HEK293 (cell line): ENCODE measurements around the gene STX1B.

Experiments used
- GLIS2 ChIP-seq: fragments of 450-650 bp; formaldehyde crosslinking; IDR thresholded peaks from 2 replicates; pipeline ENCODE4 v1.5.1; 2016; ENCODE audit warnings: missing biosample characterization, missing genetic modification characterization
- KLF8 ChIP-seq: fragments of 450-650 bp; formaldehyde crosslinking; IDR thresholded peaks from 2 replicates; pipeline ENCODE4 v1.5.1; 2016; ENCODE audit warnings: missing biosample characterization, missing genetic modification characterization
- RBAK ChIP-seq: fragments of 450-650 bp; formaldehyde crosslinking; IDR thresholded peaks from 2 replicates; pipeline ENCODE4 v1.5.1; 2016; ENCODE audit warnings: missing biosample characterization, missing genetic modification characterization
- ZNF138 ChIP-seq: fragments of 450-650 bp; formaldehyde crosslinking; IDR thresholded peaks from 2 replicates; pipeline ENCODE4 v1.5.1; 2016; ENCODE audit warnings: missing biosample characterization, missing genetic modification characterization, borderline replicate concordance
- ZNF169 ChIP-seq: fragments of 450-650 bp; formaldehyde crosslinking; IDR thresholded peaks from 2 replicates; pipeline ENCODE4 v1.5.1; 2016; ENCODE audit warnings: missing biosample characterization, missing genetic modification characterization
- ZNF221 ChIP-seq: fragments of 450-650 bp; formaldehyde crosslinking; IDR thresholded peaks from 2 replicates; pipeline ENCODE4 v1.5.1; 2017; ENCODE audit warnings: missing biosample characterization, missing genetic modification characterization, borderline replicate concordance
- ZNF324 ChIP-seq: fragments of 450-650 bp; formaldehyde crosslinking; IDR thresholded peaks from 2 replicates; pipeline ENCODE4 v1.5.1; 2016; ENCODE audit warnings: missing biosample characterization, missing genetic modification characterization
- ZNF335 ChIP-seq: fragments of 450-650 bp; formaldehyde crosslinking; conservative IDR thresholded peaks from 2 replicates; pipeline ENCODE4 v1.5.1; 2016; ENCODE audit warnings: missing biosample characterization, missing genetic modification characterization
- ZNF404 ChIP-seq: fragments of 450-650 bp; formaldehyde crosslinking; IDR thresholded peaks from 2 replicates; pipeline ENCODE4 v1.5.1; 2017; ENCODE audit warnings: missing biosample characterization, missing genetic modification characterization
- ZNF433 ChIP-seq: fragments of 450-650 bp; formaldehyde crosslinking; IDR thresholded peaks from 2 replicates; pipeline ENCODE4 v1.5.1; 2016; ENCODE audit warnings: missing biosample characterization, missing genetic modification characterization, low read depth
- ZNF548 ChIP-seq: fragments of 450-650 bp; formaldehyde crosslinking; IDR thresholded peaks from 2 replicates; pipeline ENCODE4 v1.5.1; 2016; ENCODE audit warnings: missing biosample characterization, missing genetic modification characterization
- ZNF555 ChIP-seq: fragments of 450-650 bp; formaldehyde crosslinking; conservative IDR thresholded peaks from 2 replicates; pipeline ENCODE4 v1.5.1; 2017; ENCODE audit warnings: missing biosample characterization, mild to moderate bottlenecking, missing genetic modification characterization, inconsistent platforms
- ZNF610 ChIP-seq: fragments of 450-650 bp; formaldehyde crosslinking; IDR thresholded peaks from 2 replicates; pipeline ENCODE4 v1.5.1; 2016; ENCODE audit warnings: missing biosample characterization, missing genetic modification characterization, borderline replicate concordance
- ZNF624 ChIP-seq: fragments of 450-650 bp; formaldehyde crosslinking; IDR thresholded peaks from 2 replicates; pipeline ENCODE4 v1.5.1; 2017; ENCODE audit warnings: missing biosample characterization, missing genetic modification characterization
- ZNF660 ChIP-seq: fragments of 450-650 bp; IDR thresholded peaks from 2 replicates; pipeline ENCODE4 v1.5.1; 2018; ENCODE audit warnings: missing biosample characterization, mild to moderate bottlenecking, missing genetic modification characterization
- ZNF664 ChIP-seq: fragments of 450-650 bp; formaldehyde crosslinking; IDR thresholded peaks from 2 replicates; pipeline ENCODE4 v1.5.1; 2016; ENCODE audit warnings: missing biosample characterization, missing genetic modification characterization
- ZNF707 ChIP-seq: fragments of 450-650 bp; formaldehyde crosslinking; IDR thresholded peaks from 2 replicates; pipeline ENCODE4 v1.5.1; 2016; ENCODE audit warnings: missing biosample characterization, missing genetic modification characterization
- ZSCAN30 ChIP-seq: fragments of 450-650 bp; IDR thresholded peaks from 2 replicates; pipeline ENCODE4 v1.5.1; 2018; ENCODE audit warnings: missing biosample characterization, mild to moderate bottlenecking, missing genetic modification characterization, moderate library complexity
- TF ChIP-seq, protein P1 (sequence below): fragments of 450-650 bp; formaldehyde crosslinking; IDR thresholded peaks from 2 replicates; pipeline ENCODE4 v1.5.1; 2016; ENCODE audit warnings: missing biosample characterization, missing genetic modification characterization, borderline replicate concordance
- TF ChIP-seq, protein P2 (sequence below): fragments of 450-650 bp; formaldehyde crosslinking; IDR thresholded peaks from 2 replicates; pipeline ENCODE4 v1.5.1; 2016; ENCODE audit warnings: missing biosample characterization, missing genetic modification characterization
- TF ChIP-seq, protein P3 (sequence below): fragments of 450-650 bp; formaldehyde crosslinking; IDR thresholded peaks from 2 replicates; pipeline ENCODE4 v1.5.1; 2016; ENCODE audit warnings: missing biosample characterization, missing genetic modification characterization
- TF ChIP-seq, protein P4 (sequence below): fragments of 450-650 bp; formaldehyde crosslinking; IDR thresholded peaks from 2 replicates; pipeline ENCODE4 v1.5.1; 2016; ENCODE audit warnings: missing biosample characterization, missing genetic modification characterization
- TF ChIP-seq, protein P5 (sequence below): fragments of 450-650 bp; formaldehyde crosslinking; IDR thresholded peaks from 2 replicates; pipeline ENCODE4 v1.5.1; 2017; ENCODE audit warnings: missing biosample characterization, missing genetic modification characterization
- TF ChIP-seq, protein P6 (sequence below): fragments of 450-650 bp; formaldehyde crosslinking; IDR thresholded peaks from 2 replicates; pipeline ENCODE4 v1.5.1; 2016; ENCODE audit warnings: missing biosample characterization, missing genetic modification characterization
- TF ChIP-seq, protein P7 (sequence below): fragments of 450-650 bp; formaldehyde crosslinking; IDR thresholded peaks from 2 replicates; pipeline ENCODE4 v1.5.1; 2016; ENCODE audit warnings: missing biosample characterization, missing genetic modification characterization
- TF ChIP-seq, protein P8 (sequence below): fragments of 450-650 bp; formaldehyde crosslinking; IDR thresholded peaks from 2 replicates; pipeline ENCODE4 v1.5.1; 2016; ENCODE audit warnings: missing biosample characterization, missing genetic modification characterization

The STX1B gene

DNA sequence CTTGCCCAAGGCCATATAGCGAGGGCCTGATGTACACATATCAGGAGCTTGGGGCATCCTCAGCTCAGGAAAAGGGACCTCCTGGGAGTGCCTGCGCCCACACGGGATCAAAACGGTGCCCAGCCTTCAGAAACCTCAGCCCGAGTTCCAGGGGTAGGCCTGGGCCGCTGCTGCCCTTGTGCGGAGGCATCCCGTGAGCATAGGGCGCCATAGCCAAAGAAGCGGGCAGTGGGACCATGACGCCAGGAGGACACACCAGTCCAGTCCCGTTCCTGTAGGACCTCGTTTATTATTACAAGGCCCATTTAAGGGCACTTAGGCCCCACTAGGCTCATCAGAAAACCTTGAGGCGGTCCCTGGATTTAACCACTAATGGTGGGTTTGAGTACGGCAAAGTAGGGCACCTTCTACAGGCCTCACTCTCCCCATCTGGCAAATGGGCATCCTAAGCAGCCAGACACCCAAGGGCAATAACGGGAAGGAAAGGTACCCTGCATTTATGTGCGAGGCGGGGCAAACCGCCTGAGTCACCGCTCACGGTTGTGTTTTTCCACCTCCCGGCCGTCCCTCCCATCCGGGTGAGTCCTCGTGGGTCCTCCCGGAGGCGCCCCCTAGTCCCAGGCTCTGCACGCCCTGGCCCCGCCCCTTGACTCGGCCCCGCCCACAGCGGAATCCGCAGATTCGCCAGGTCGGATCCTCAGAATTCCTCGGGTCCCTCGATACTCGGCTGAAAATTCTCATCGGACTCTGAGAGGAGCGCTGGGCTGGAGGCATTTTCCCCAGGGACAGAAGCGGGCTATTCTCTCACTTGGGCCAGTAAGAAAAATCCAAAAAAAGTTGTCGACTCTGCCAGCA lies 53.6 kb downstream of the STX1B start (continued):
- TF ChIP-seq, protein P1, sequence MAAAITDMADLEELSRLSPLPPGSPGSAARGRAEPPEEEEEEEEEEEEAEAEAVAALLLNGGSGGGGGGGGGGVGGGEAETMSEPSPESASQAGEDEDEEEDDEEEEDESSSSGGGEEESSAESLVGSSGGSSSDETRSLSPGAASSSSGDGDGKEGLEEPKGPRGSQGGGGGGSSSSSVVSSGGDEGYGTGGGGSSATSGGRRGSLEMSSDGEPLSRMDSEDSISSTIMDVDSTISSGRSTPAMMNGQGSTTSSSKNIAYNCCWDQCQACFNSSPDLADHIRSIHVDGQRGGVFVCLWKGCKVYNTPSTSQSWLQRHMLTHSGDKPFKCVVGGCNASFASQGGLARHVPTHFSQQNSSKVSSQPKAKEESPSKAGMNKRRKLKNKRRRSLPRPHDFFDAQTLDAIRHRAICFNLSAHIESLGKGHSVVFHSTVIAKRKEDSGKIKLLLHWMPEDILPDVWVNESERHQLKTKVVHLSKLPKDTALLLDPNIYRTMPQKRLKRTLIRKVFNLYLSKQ (tag by site-specific recombination), result no peak
- TF ChIP-seq ZNF138 (tag by site-specific recombination), result 0 out of 2 replicates have a peak, but pooled peaks have one; percentile 65
- no peak for TF ChIP-seq ZNF169 (tag by site-specific recombination)
- peak; percentile 95 for TF ChIP-seq GLIS2 (tag by site-specific recombination)
- TF ChIP-seq ZNF404 (tag by site-specific recombination), result no peak
- TF ChIP-seq ZNF707 (tag by site-specific recombination), result no peak
- TF ChIP-seq, protein P2, sequence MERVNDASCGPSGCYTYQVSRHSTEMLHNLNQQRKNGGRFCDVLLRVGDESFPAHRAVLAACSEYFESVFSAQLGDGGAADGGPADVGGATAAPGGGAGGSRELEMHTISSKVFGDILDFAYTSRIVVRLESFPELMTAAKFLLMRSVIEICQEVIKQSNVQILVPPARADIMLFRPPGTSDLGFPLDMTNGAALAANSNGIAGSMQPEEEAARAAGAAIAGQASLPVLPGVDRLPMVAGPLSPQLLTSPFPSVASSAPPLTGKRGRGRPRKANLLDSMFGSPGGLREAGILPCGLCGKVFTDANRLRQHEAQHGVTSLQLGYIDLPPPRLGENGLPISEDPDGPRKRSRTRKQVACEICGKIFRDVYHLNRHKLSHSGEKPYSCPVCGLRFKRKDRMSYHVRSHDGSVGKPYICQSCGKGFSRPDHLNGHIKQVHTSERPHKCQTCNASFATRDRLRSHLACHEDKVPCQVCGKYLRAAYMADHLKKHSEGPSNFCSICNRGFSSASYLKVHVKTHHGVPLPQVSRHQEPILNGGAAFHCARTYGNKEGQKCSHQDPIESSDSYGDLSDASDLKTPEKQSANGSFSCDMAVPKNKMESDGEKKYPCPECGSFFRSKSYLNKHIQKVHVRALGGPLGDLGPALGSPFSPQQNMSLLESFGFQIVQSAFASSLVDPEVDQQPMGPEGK (tag by site-specific recombination), result peak; percentile 10; the same call in 1 of the 2 replicates
- TF ChIP-seq, protein P3, sequence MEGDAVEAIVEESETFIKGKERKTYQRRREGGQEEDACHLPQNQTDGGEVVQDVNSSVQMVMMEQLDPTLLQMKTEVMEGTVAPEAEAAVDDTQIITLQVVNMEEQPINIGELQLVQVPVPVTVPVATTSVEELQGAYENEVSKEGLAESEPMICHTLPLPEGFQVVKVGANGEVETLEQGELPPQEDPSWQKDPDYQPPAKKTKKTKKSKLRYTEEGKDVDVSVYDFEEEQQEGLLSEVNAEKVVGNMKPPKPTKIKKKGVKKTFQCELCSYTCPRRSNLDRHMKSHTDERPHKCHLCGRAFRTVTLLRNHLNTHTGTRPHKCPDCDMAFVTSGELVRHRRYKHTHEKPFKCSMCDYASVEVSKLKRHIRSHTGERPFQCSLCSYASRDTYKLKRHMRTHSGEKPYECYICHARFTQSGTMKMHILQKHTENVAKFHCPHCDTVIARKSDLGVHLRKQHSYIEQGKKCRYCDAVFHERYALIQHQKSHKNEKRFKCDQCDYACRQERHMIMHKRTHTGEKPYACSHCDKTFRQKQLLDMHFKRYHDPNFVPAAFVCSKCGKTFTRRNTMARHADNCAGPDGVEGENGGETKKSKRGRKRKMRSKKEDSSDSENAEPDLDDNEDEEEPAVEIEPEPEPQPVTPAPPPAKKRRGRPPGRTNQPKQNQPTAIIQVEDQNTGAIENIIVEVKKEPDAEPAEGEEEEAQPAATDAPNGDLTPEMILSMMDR (tag by site-specific recombination), result peak; percentile 86
- peak; percentile 55; the same call in 1 of the 2 replicates for TF ChIP-seq ZNF610 (tag by site-specific recombination)
- TF ChIP-seq, protein P4, sequence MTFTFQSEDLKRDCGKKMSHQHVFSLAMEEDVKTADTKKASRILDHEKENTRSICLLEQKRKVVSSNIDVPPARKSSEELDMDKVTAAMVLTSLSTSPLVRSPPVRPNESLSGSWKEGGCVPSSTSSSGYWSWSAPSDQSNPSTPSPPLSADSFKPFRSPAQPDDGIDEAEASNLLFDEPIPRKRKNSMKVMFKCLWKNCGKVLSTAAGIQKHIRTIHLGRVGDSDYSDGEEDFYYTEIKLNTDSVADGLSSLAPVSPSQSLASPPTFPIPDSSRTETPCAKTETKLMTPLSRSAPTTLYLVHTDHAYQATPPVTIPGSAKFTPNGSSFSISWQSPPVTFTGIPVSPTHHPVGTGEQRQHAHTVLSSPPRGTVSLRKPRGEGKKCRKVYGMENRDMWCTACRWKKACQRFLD (tag by site-specific recombination), result 0 out of 2 replicates have a peak, but pooled peaks have one; percentile 37
- TF ChIP-seq ZNF433 (tag by site-specific recombination), result no peak
- TF ChIP-seq ZNF660 (tag by site-specific recombination), result peak; percentile 6; the same call in 1 of the 2 replicates
- TF ChIP-seq, protein P5, sequence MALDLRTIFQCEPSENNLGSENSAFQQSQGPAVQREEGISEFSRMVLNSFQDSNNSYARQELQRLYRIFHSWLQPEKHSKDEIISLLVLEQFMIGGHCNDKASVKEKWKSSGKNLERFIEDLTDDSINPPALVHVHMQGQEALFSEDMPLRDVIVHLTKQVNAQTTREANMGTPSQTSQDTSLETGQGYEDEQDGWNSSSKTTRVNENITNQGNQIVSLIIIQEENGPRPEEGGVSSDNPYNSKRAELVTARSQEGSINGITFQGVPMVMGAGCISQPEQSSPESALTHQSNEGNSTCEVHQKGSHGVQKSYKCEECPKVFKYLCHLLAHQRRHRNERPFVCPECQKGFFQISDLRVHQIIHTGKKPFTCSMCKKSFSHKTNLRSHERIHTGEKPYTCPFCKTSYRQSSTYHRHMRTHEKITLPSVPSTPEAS (tag by site-specific recombination), result peak; percentile 16; the same call in 1 of the 2 replicates
- TF ChIP-seq, protein P6, sequence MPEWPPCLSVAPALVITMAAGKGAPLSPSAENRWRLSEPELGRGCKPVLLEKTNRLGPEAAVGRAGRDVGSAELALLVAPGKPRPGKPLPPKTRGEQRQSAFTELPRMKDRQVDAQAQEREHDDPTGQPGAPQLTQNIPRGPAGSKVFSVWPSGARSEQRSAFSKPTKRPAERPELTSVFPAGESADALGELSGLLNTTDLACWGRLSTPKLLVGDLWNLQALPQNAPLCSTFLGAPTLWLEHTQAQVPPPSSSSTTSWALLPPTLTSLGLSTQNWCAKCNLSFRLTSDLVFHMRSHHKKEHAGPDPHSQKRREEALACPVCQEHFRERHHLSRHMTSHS (tag by site-specific recombination), result no peak
- TF ChIP-seq ZSCAN30, result peak; percentile 90
- TF ChIP-seq ZNF324 (tag by site-specific recombination), result no peak
- TF ChIP-seq, protein P7, sequence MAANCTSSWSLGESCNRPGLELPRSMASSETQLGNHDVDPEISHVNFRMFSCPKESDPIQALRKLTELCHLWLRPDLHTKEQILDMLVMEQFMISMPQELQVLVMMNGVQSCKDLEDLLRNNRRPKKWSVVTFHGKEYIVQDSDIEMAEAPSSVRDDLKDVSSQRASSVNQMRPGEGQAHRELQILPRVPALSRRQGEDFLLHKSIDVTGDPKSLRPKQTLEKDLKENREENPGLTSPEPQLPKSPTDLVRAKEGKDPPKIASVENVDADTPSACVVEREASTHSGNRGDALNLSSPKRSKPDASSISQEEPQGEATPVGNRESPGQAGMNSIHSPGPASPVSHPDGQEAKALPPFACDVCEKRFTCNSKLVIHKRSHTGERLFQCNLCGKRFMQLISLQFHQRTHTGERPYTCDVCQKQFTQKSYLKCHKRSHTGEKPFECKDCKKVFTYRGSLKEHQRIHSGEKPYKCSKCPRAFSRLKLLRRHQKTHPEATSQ (tag by site-specific recombination), result peak; percentile 83; the same call in 1 of the 2 replicates
- TF ChIP-seq ZNF664 (tag by site-specific recombination), result no peak
- TF ChIP-seq ZNF624 (tag by site-specific recombination), result no peak
- no peak for TF ChIP-seq RBAK (tag by site-specific recombination)
- TF ChIP-seq ZNF548 (tag by site-specific recombination), result 0 out of 2 replicates have a peak, but pooled peaks have one; percentile 38
- no peak for TF ChIP-seq ZNF555 (tag by site-specific recombination)
- TF ChIP-seq KLF8 (tag by site-specific recombination), result no peak; the same call in 1 of the 2 replicates
- TF ChIP-seq, protein P8, sequence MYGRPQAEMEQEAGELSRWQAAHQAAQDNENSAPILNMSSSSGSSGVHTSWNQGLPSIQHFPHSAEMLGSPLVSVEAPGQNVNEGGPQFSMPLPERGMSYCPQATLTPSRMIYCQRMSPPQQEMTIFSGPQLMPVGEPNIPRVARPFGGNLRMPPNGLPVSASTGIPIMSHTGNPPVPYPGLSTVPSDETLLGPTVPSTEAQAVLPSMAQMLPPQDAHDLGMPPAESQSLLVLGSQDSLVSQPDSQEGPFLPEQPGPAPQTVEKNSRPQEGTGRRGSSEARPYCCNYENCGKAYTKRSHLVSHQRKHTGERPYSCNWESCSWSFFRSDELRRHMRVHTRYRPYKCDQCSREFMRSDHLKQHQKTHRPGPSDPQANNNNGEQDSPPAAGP, result peak; percentile 73; the same call in 1 of the 2 replicates
- peak; percentile 96 for TF ChIP-seq ZNF335 (tag by site-specific recombination)
- peak; percentile 44; the same call in 1 of the 2 replicates for TF ChIP-seq ZNF221 (tag by site-specific recombination)
